ENCODE measurements around the gene LINC01488.

The LINC01488 gene

GRCh38 chr11:69512136-69512535 is 30.7 kb downstream of the LINC01488 start:
- DNase-seq, result no peak

GRCh38 chr11:69512790-69513189 is 31.3 kb downstream of the LINC01488 start:
- DNase-seq, result no peak

GRCh38 chr11:69513196-69513595 is 31.7 kb downstream of the LINC01488 start:
- DNase-seq, result no peak

GRCh38 chr11:69513663-69514224 is 32.3 kb downstream of the LINC01488 start:
- no peak for DNase-seq

GRCh38 chr11:69514771-69515170 is 33.3 kb downstream of the LINC01488 start:
- no peak for DNase-seq

GRCh38 chr11:69515271-69516245 is 34.1 kb downstream of the LINC01488 start:
- no peak for DNase-seq

- DNase-seq, result no peak
Measured at GRCh38 chr11:69516526-69516925, 35.1 kb downstream of the LINC01488 start.

- DNase-seq, result no peak
Measured at GRCh38 chr11:69518081-69518950, 36.9 kb downstream of the LINC01488 start.

GRCh38 chr11:69520186-69520916 is 38.9 kb downstream of the LINC01488 start:
- no peak for DNase-seq

- no peak for DNase-seq
Measured at GRCh38 chr11:69521457-69521856, 40.0 kb downstream of the LINC01488 start.

- no peak for DNase-seq
Measured at GRCh38 chr11:69523453-69523852, 42.0 kb downstream of the LINC01488 start.

- no peak for DNase-seq
Measured at GRCh38 chr11:69524291-69524882, 42.9 kb downstream of the LINC01488 start.

- DNase-seq, result no peak
Measured at GRCh38 chr11:69524991-69525411, 43.5 kb downstream of the LINC01488 start.

- DNase-seq, result no peak
Measured at GRCh38 chr11:69525516-69526452, 44.3 kb downstream of the LINC01488 start.

- DNase-seq, result no peak
Measured at GRCh38 chr11:69526453-69526810, 45.0 kb downstream of the LINC01488 start.

- DNase-seq, result no peak
Measured at GRCh38 chr11:69529001-69529400, 47.5 kb downstream of the LINC01488 start.

GRCh38 chr11:69530278-69531070 is 49.0 kb downstream of the LINC01488 start:
- DNase-seq, result no peak

- no peak for DNase-seq
Measured at GRCh38 chr11:69531071-69531716, 49.7 kb downstream of the LINC01488 start.

- no peak for DNase-seq
Measured at GRCh38 chr11:69531717-69532088, 50.2 kb downstream of the LINC01488 start.

All from NCI-H1436 (cell line).